Ovary (tissue), 3 donors: ENCODE measurements around the gene PAN3.

Experiments
- CTCF ChIP-seq, 3 donors: fragments of 450-650 bp in 2 of 3; fragments of 200-600 bp in 1 of 3; IDR thresholded peaks; one replicate each; pipeline versions ENCODE4 v1.5.1 to v1.8.0; 2016 to 2022; ENCODE audit warnings: antibody characterized with exemption in 3 of 3, mild to moderate bottlenecking in 1 of 3
- POLR2A ChIP-seq: fragments of 450-650 bp; IDR thresholded peaks from one replicate; pipeline ENCODE4 v1.6.1; 2017; ENCODE audit warnings: antibody characterized with exemption, mild to moderate bottlenecking, moderate library complexity
- donor health status: DM: no; HTN: no; CAD: no.

- TF ChIP-seq POLR2A = no peak
- TF ChIP-seq CTCF (IDR thresholded peaks at IDR 0.05) = no peak
Observed at GRCh38 chr13:28245465-28245864, 107.1 kb downstream of the PAN3 start.
